Thoracic aorta (tissue), 2 donors: Measurements from ENCODE around the gene USP15. TPM values are rescaled to one million over a fixed set of nuclear protein-coding genes. Genes with fewer than 3 reads are reported as not detected.
A peak's percentile ranks its signal among the peaks of the same experiment; 100 is the strongest.

ENCODE experiments used
- ATAC-seq: fragments of 150-250 bp; one replicate; pipeline ENCODE4 v1.8.0; 2017; ENCODE audit warnings: low read depth; ENCODE audit not compliant: insufficient number of reproducible peaks, low FRiP score
- DNase-seq: peaks from one replicate; pipeline ENCODE4 v3.0.0-alpha.2; 2020; ENCODE audit warnings: low spot score
- H3K27ac ChIP-seq, 2 donors: fragments of 200-600 bp; sonication (generic); 1 replicate in 1 of 2; 2 replicates in 1 of 2; pipeline ENCODE4 v1.5.1; 2016; ENCODE audit warnings: mild to moderate bottlenecking in 2 of 2, moderate library complexity in 2 of 2
- H3K27me3 ChIP-seq: fragments of 200-600 bp; sonication (generic); replicated peaks from 2 replicates; pipeline ENCODE4 v1.6.0; 2016; ENCODE audit warnings: mild to moderate bottlenecking; ENCODE audit not compliant: insufficient read depth
- H3K36me3 ChIP-seq: fragments of 200-600 bp; sonication (generic); one replicate; pipeline ENCODE4 v1.5.1; 2016
- H3K4me1 ChIP-seq, 2 donors: fragments of 200-600 bp; sonication (generic); 1 replicate in 1 of 2; 2 replicates in 1 of 2; pipeline versions ENCODE4 v1.5.1 to v1.6.0; 2016; ENCODE audit warnings: low read depth in 2 of 2, mild to moderate bottlenecking in 1 of 2; ENCODE audit not compliant: control insufficient read depth in 1 of 2
- H3K4me3 ChIP-seq: fragments of 200-600 bp; sonication (generic); 2 replicates; pipeline ENCODE4 v1.5.1; 2016; ENCODE audit warnings: mild to moderate bottlenecking
- H3K9me3 ChIP-seq: fragments of 200-600 bp; sonication (generic); 2 replicates; pipeline ENCODE4 v1.5.1; 2016
- total RNA-seq, 2 donors: library from RNA; depleted of rRNA; stranded (reverse); fragments of >200 nt; gene quantifications; one replicate each; pipeline versions ENCODE4 v1.1.0 to v1.2.3, GENCODE V29; 2016
- TF ChIP-seq, protein P1 (sequence below): fragments of 200-600 bp; sonication (generic); IDR thresholded peaks from one replicate; pipeline ENCODE4 v1.5.1; 2019; ENCODE audit warnings: antibody characterized with exemption

USP15 gene
- total RNA-seq, 2 donors from 2014 or later = 39.5 to 128 TPM

DNA sequence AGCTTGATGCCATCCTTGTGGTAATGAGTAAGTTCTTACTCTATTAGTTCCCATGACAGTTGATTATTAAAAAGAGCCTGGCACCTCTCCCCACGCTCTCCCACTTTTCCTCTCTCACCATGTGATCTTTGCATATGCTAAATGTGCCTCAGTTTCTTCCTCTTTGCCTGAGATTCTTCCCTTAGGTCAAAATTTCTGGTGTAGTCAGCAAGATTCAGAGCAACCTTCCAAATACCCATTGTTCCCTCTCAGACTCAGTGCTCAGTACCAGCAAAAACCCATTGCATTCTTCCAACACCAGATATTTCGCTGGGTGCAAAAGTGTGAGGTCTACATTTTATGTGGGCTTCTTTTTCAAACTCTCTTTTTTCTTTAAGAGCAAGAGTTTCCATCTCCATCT, 10.8 kb upstream of the USP15 start:
- TF ChIP-seq, protein P1, sequence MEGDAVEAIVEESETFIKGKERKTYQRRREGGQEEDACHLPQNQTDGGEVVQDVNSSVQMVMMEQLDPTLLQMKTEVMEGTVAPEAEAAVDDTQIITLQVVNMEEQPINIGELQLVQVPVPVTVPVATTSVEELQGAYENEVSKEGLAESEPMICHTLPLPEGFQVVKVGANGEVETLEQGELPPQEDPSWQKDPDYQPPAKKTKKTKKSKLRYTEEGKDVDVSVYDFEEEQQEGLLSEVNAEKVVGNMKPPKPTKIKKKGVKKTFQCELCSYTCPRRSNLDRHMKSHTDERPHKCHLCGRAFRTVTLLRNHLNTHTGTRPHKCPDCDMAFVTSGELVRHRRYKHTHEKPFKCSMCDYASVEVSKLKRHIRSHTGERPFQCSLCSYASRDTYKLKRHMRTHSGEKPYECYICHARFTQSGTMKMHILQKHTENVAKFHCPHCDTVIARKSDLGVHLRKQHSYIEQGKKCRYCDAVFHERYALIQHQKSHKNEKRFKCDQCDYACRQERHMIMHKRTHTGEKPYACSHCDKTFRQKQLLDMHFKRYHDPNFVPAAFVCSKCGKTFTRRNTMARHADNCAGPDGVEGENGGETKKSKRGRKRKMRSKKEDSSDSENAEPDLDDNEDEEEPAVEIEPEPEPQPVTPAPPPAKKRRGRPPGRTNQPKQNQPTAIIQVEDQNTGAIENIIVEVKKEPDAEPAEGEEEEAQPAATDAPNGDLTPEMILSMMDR = no peak
- Histone ChIP-seq H3K9me3 (no peaks in the 10 kb centered on the region), H3K4me3 (no peak overlapping the region), H3K27ac (no peak overlapping the region), H3K4me1 (peaks cover 3 to 9% of the 10 kb centered on the region in 2 donors), H3K27me3 (no peaks in the 10 kb centered on the region), H3K36me3 (no peaks in the 10 kb centered on the region)
- DNase-seq = no peak
- ATAC-seq = no peak

GRCh38 chr12:62250671-62251608, 9.3 kb upstream of the USP15 start:
- peaks cover 3 to 11% of the 10 kb centered on the region in 2 donors for H3K4me1 ChIP-seq
- no peaks in the 10 kb centered on the region for H3K9me3 ChIP-seq
- DNase-seq (no peak), ATAC-seq (no peak)
- no peak overlapping the region for H3K4me3 ChIP-seq
- TF ChIP-seq, protein P1 = no peak
- H3K27me3 ChIP-seq = no peaks in the 10 kb centered on the region
- no peaks in the 10 kb centered on the region for H3K36me3 ChIP-seq
- peak overlapping the region in 1 of 2 donors; percentile 44 for H3K27ac ChIP-seq

GRCh38 chr12:62251609-62251958, 8.6 kb upstream of the USP15 start:
- Histone ChIP-seq H3K36me3 (no peaks in the 10 kb centered on the region), H3K27me3 (no peaks in the 10 kb centered on the region), H3K27ac (peak overlapping the region in 1 of 2 donors; percentile 44), H3K4me1 (peaks cover 3 to 17% of the 10 kb centered on the region in 2 donors), H3K9me3 (no peaks in the 10 kb centered on the region), H3K4me3 (no peak overlapping the region)
- DNase-seq = no peak
- ATAC-seq = no peak
- TF ChIP-seq, protein P1 = no peak

DNA sequence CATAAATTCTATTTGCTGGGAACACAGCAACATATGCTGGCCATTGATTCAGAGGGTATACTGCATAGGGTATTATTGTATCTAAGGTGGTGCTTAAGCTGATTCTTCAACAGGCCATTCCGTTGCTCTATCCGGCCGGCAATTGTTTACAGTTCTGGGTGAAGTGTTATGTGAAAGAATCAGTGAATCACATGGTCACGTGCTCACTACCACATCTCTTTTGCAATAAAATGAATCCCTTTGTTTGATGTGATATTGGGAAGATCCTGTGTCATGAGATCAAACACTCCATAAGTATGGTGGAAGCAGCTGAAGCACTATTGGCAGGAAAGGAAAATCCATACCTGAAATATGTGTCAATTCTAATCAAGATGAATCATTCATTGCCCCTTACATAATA, 7.6 kb upstream of the USP15 start:
- Histone ChIP-seq H3K4me3 (no peak overlapping the region), H3K27ac (no peak overlapping the region), H3K36me3 (no peaks in the 10 kb centered on the region), H3K9me3 (no peaks in the 10 kb centered on the region), H3K27me3 (no peaks in the 10 kb centered on the region), H3K4me1 (peaks cover 3 to 20% of the 10 kb centered on the region in 2 donors)
- TF ChIP-seq, protein P1 = no peak
- ATAC-seq (no peak), DNase-seq (no peak)

- no peaks in the 10 kb centered on the region for H3K36me3 ChIP-seq
- no peaks in the 10 kb centered on the region for H3K9me3 ChIP-seq
- no peak overlapping the region for H3K4me3 ChIP-seq
- DNase-seq (no peak), ATAC-seq (no peak)
- no peak overlapping the region for H3K27ac ChIP-seq
- H3K27me3 ChIP-seq = no peaks in the 10 kb centered on the region
- peaks cover 3 to 30% of the 10 kb centered on the region in 2 donors for H3K4me1 ChIP-seq
- TF ChIP-seq, protein P1 = no peak
Measured at GRCh38 chr12:62254967-62255366, 5.2 kb upstream of the USP15 start.
